Vagina (tissue), 2 donors: ENCODE results near the gene IQCM. TPM values are rescaled to one million over a fixed set of nuclear protein-coding genes. Genes with fewer than 3 reads are reported as not detected.

Source experiments
- DNase-seq, 2 donors: peaks; one replicate each; pipeline ENCODE4 v3.0.0-alpha.2; 2017; ENCODE audit errors: extremely low spot score in 2 of 2
- H3K27ac ChIP-seq: fragments of 200-600 bp; sonication (generic); one replicate; pipeline ENCODE4 v1.5.1; 2019
- H3K27me3 ChIP-seq: fragments of 200-600 bp; sonication (generic); one replicate; pipeline ENCODE4 v1.5.1; 2019
- H3K36me3 ChIP-seq, 2 donors: fragments of 200-600 bp; sonication (generic); one replicate each; pipeline ENCODE4 v1.5.1; 2017 to 2019
- H3K4me1 ChIP-seq: fragments of 200-600 bp; sonication (generic); one replicate; pipeline ENCODE4 v1.5.1; 2019
- H3K4me3 ChIP-seq, 2 donors: fragments of 200-600 bp; sonication (generic); 1 replicate in 1 of 2; 2 replicates in 1 of 2; pipeline ENCODE4 v1.5.1; 2016 to 2019
- H3K9me3 ChIP-seq: fragments of 200-600 bp; sonication (generic); one replicate; pipeline ENCODE4 v1.5.1; 2019
- CTCF ChIP-seq, 3 experiments: fragments of 450-650 bp in 2 of 3; fragments of 200-600 bp in 1 of 3; sonication (generic) in 1 of 3; IDR thresholded peaks; one replicate each; pipeline ENCODE4 v1.5.1; 2017 to 2019; ENCODE audit warnings: antibody characterized with exemption in 3 of 3, mild to moderate bottlenecking in 2 of 3, moderate library complexity in 2 of 3
- POLR2A ChIP-seq, 2 donors: fragments of 450-650 bp; IDR thresholded peaks; one replicate each; pipeline ENCODE4 v1.6.1; 2017; ENCODE audit warnings: antibody characterized with exemption in 2 of 2, mild to moderate bottlenecking in 2 of 2, moderate library complexity in 2 of 2
- POLR2AphosphoS5 ChIP-seq, 2 donors: sonication (generic); formaldehyde crosslinking; IDR thresholded peaks; one replicate each; pipeline ENCODE4 v1.9.0; 2017; ENCODE audit warnings: antibody characterized with exemption in 2 of 2, mild to moderate bottlenecking in 2 of 2, low read depth in 1 of 2; ENCODE audit not compliant: insufficient read depth in 1 of 2
- intact Hi-C: fragments of 100-400 bp; cut with DNase I; formaldehyde crosslinking; loops from one replicate; pipeline ENCODE4 v1.15.1; 2023
- total RNA-seq: library from RNA; depleted of rRNA; stranded (reverse); fragments of >200 nt; gene quantifications from one replicate; pipeline ENCODE4 v1.2.3, GENCODE V29; 2016

The IQCM gene
- total RNA-seq, 1 donor from 2014 or later = not detected

- no peak for DNase-seq
- TF ChIP-seq POLR2A (IDR thresholded peaks at IDR 0.05) = no peak
- no peak for TF ChIP-seq POLR2AphosphoS5 (IDR thresholded peaks at IDR 0.05; ENCODE audit: insufficient read depth in 1 of 2, low read depth in 1 of 2)
- no peak for TF ChIP-seq CTCF (IDR thresholded peaks at IDR 0.05)
- H3K4me1 ChIP-seq = no peaks in the 10 kb centered on the region
- intact Hi-C loops = no loop called here
- H3K36me3 ChIP-seq = no peaks in the 10 kb centered on the region
- H3K27me3 ChIP-seq = no peaks in the 10 kb centered on the region
- H3K9me3 ChIP-seq = no peaks in the 10 kb centered on the region
- no peak overlapping the region for H3K27ac ChIP-seq
- no peak overlapping the region for H3K4me3 ChIP-seq
These were observed 349.2 kb downstream of the IQCM start for GRCh38 chr4:149466446-149466845.

- no peak for DNase-seq
- Histone ChIP-seq H3K36me3 (no peaks in the 10 kb centered on the region), H3K27ac (no peak overlapping the region), H3K4me3 (no peak overlapping the region), H3K4me1 (no peaks in the 10 kb centered on the region), H3K27me3 (no peaks in the 10 kb centered on the region), H3K9me3 (no peaks in the 10 kb centered on the region)
- no peak for TF ChIP-seq POLR2AphosphoS5 (IDR thresholded peaks at IDR 0.05; ENCODE audit: insufficient read depth in 1 of 2, low read depth in 1 of 2)
- TF ChIP-seq POLR2A (IDR thresholded peaks at IDR 0.05) = no peak
- no peak for TF ChIP-seq CTCF (IDR thresholded peaks at IDR 0.05)
- intact Hi-C loops = no loop called here
These were observed 349.7 kb downstream of the IQCM start for GRCh38 chr4:149465955-149466354.

DNA sequence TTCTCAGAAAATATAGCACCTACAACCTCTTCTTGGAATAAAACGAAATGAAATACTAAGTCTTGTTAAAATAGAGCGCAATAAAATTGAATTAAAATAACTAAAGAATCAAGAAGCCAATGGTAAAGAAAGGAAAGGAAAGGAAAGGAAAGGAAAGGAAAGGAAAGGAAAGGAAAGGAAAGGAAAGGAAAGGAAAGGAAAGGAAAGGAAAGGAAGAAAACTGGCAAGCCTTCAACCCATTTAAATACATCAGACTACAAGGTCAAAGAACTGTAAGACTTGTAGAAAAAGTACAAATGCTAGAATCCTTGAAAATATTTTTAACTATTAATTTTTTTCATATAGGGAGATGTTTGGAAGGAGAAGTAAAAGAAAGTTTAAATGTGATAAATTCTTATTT, 372.1 kb downstream of the IQCM start:
- no peaks in the 10 kb centered on the region for H3K4me1 ChIP-seq
- H3K27ac ChIP-seq = no peak overlapping the region
- H3K4me3 ChIP-seq = no peak overlapping the region
- DNase-seq = no peak
- no peaks in the 10 kb centered on the region for H3K27me3 ChIP-seq
- H3K9me3 ChIP-seq = no peaks in the 10 kb centered on the region
- intact Hi-C loops = no loop called here
- no peak for TF ChIP-seq CTCF (IDR thresholded peaks at IDR 0.05)
- TF ChIP-seq POLR2AphosphoS5 (IDR thresholded peaks at IDR 0.05; ENCODE audit: insufficient read depth in 1 of 2, low read depth in 1 of 2) = no peak
- no peak for TF ChIP-seq POLR2A (IDR thresholded peaks at IDR 0.05)
- no peaks in the 10 kb centered on the region for H3K36me3 ChIP-seq

DNA sequence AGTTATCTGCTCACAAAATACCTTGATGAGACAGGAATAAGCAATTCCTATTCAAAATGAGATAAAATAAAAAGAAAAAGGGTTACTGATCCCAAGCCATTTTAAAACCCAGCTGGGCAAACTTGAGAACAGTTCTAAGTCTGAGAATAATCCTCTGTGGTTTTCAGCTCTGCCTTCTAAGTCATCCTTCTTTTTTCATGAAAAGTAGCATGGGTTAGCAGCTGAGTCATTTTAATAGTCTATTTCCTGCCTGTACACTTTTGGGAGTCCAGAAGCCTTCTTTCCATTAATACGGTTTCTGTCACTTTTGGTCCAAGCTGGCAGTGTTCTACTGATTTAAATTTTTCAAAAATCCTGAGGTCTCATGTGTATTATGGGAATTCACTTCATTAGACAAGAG, 374.3 kb downstream of the IQCM start:
- Histone ChIP-seq H3K36me3 (no peaks in the 10 kb centered on the region), H3K27ac (no peak overlapping the region), H3K27me3 (no peaks in the 10 kb centered on the region), H3K9me3 (no peaks in the 10 kb centered on the region), H3K4me1 (no peaks in the 10 kb centered on the region), H3K4me3 (no peak overlapping the region)
- intact Hi-C loops = no loop called here
- TF ChIP-seq CTCF (IDR thresholded peaks at IDR 0.05) (no peak), POLR2AphosphoS5 (IDR thresholded peaks at IDR 0.05; ENCODE audit: insufficient read depth in 1 of 2, low read depth in 1 of 2) (no peak), POLR2A (IDR thresholded peaks at IDR 0.05) (no peak)
- no peak for DNase-seq

DNA sequence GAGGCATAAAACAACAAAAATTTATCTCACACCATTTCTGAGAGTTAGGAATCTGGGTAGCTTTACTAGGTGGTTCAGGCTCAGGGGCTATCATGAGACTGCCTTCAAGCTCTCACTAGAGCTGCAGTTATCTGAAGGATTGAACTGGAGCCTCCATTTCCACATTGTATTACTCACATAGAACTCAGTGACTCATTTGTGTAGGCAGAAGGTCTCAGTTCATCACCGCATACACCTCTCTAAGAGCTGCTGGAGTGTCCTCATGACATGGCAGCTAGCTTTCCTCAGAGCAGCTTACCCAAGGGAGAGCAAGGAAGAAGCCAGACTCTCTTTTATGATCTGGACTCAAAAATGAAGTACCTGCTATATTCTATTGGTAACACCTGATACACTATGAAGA, 389.2 kb downstream of the IQCM start:
- Histone ChIP-seq H3K27ac (no peak overlapping the region), H3K9me3 (no peaks in the 10 kb centered on the region), H3K36me3 (no peaks in the 10 kb centered on the region), H3K27me3 (no peaks in the 10 kb centered on the region), H3K4me3 (no peak overlapping the region), H3K4me1 (no peaks in the 10 kb centered on the region)
- TF ChIP-seq CTCF (IDR thresholded peaks at IDR 0.05) (no peak), POLR2AphosphoS5 (IDR thresholded peaks at IDR 0.05; ENCODE audit: insufficient read depth in 1 of 2, low read depth in 1 of 2) (no peak), POLR2A (IDR thresholded peaks at IDR 0.05) (no peak)
- no peak for DNase-seq
- intact Hi-C loops = loop anchor here (1.0 kb wide), 1 partner anchor 70 kb away; no protein-coding TSS in a partner anchor
